NB4 (cell line): ENCODE results near the gene TERB2.
"Not testable (repeated sequence)": the region's sequence is repeated elsewhere in the genome, so short reads cannot be mapped to it uniquely, and the experiment has no call there.

Experiments
- DNase-seq: peaks from one replicate; pipeline ENCODE4 v3.0.0; 2010; ENCODE audit warnings: low read depth
- H3K4me3 ChIP-seq: one replicate; pipeline ENCODE4 v1.5.1; 2011; ENCODE audit warnings: mild to moderate bottlenecking, low read depth, low read length, moderate library complexity
- CTCF ChIP-seq: IDR thresholded peaks from one replicate; pipeline ENCODE4 v1.5.1; 2012; ENCODE audit warnings: low read depth, low read length
- MAX ChIP-seq: IDR thresholded peaks from 2 replicates; pipeline ENCODE4 v1.6.1; 2011; ENCODE audit warnings: low read depth, low read length
- MYC ChIP-seq: IDR thresholded peaks from 2 replicates; pipeline ENCODE4 v1.6.1; 2011; ENCODE audit warnings: low read depth, low read length
- POLR2A ChIP-seq: IDR thresholded peaks from 2 replicates; pipeline ENCODE4 v1.6.1; 2011; ENCODE audit warnings: mild to moderate bottlenecking; ENCODE audit not compliant: insufficient read length; ENCODE audit errors: extremely low read depth

TERB2 gene

GRCh38 chr15:44956388-44956787 lies at the start of gene TERB2:
Gene TERB2 (plus strand): TSS chr15:44956687. CDS start chr15:44956719, 32 bp downstream.
- DNase-seq = no peak
- no peak within 1 kb of the TSS for H3K4me3 ChIP-seq
- TF ChIP-seq POLR2A (no peak), MYC (no peak), CTCF (no peak), MAX (no peak)

- TF ChIP-seq POLR2A (no peak), CTCF (no peak), MAX (no peak), MYC (no peak)
- no peak overlapping the region for H3K4me3 ChIP-seq
- no peak for DNase-seq
Measured at GRCh38 chr15:44909423-44909822, 47.1 kb upstream of the TERB2 start.

GRCh38 chr15:44910981-44911625 lies 45.4 kb upstream of the TERB2 start:
- TF ChIP-seq CTCF (no peak), MYC (no peak), POLR2A (no peak), MAX (no peak)
- H3K4me3 ChIP-seq = no peak overlapping the region
- no peak for DNase-seq

GRCh38 chr15:44912186-44912585 lies 44.3 kb upstream of the TERB2 start:
- not testable (repeated sequence) for H3K4me3 ChIP-seq, DNase-seq

- DNase-seq, H3K4me3 ChIP-seq: not testable (repeated sequence)
Measured at GRCh38 chr15:44912974-44913448, 43.5 kb upstream of the TERB2 start.

GRCh38 chr15:44918136-44918535 lies 38.4 kb upstream of the TERB2 start:
- DNase-seq = no peak
- no peak overlapping the region for H3K4me3 ChIP-seq
- no peak for TF ChIP-seq CTCF
- no peak for TF ChIP-seq MYC
- TF ChIP-seq MAX = no peak
- TF ChIP-seq POLR2A = no peak

- not testable (repeated sequence) for H3K4me3 ChIP-seq, DNase-seq
Measured at GRCh38 chr15:44928658-44929057, 27.8 kb upstream of the TERB2 start.

GRCh38 chr15:44930283-44930682 lies 26.2 kb upstream of the TERB2 start:
- not testable (repeated sequence) for H3K4me3 ChIP-seq, DNase-seq

- not testable (repeated sequence) for DNase-seq
Measured at GRCh38 chr15:44958302-44958701, 1.8 kb downstream of the TERB2 start.

More at GRCh38 chr15:44958302-44958701, 1.8 kb downstream of the TERB2 start:
- H3K4me3 ChIP-seq = not testable (repeated sequence)
